ENCODE results near the gene FOXF1.

The FOXF1 gene

DNA sequence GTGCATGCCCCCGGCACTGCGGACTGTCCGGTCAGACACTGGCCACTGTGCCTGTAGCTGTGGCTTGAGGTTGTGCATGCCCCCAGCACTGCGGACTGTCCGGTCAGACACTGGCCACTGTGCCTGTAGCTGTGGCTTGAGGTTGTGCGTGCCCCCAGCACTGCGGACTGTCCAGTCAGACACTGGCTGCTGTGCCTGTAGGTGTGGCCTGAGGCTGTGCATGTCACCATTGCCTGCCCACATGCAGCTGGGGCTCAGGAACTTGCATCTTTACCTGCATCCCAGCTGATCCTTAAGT, 39.5 kb downstream of the FOXF1 start:
- Histone ChIP-seq H3K36me3 (ENCODE audit: control insufficient read depth, low read length) (peaks cover 54% of the 10 kb centered on the region), H3K4me1 (ENCODE audit: control insufficient read depth, low read length) (peaks cover 6% of the 10 kb centered on the region), H3K9me2 (replicated peaks; ENCODE audit: control insufficient read depth, low read length) (no peaks in the 10 kb centered on the region), H4K20me1 (ENCODE audit: control insufficient read depth, insufficient read depth, low read depth, low read length) (no peaks in the 10 kb centered on the region), H3K27me3 (ENCODE audit: control insufficient read depth, low read length) (no peaks in the 10 kb centered on the region), H3K9me3 (ENCODE audit: control insufficient read depth, insufficient read depth, low read length) (0 out of 2 replicates have a peak, but pooled peaks cover 3% of the 10 kb centered on the region), H3K4me2 (ENCODE audit: low read length) (no peak overlapping the region), H3F3A (ENCODE audit: control insufficient read depth, insufficient read depth) (peaks cover 5% of the 10 kb centered on the region; the same call in 1 of the 2 replicates), H3K4me3 (ENCODE audit: low read length) (no peak overlapping the region), H3K27ac (ENCODE audit: low read depth, low read length) (no peak overlapping the region), H3K79me2 (ENCODE audit: control insufficient read depth, low read length) (peaks cover 24% of the 10 kb centered on the region)
- no peak for TF ChIP-seq CTCF (IDR thresholded peaks at IDR 0.05; ENCODE audit: low read depth, low read length, poor library complexity, severe bottlenecking)
- no peak for TF ChIP-seq EZH2phosphoT487 (IDR thresholded peaks at IDR 0.05; ENCODE audit: borderline replicate concordance, low read length)

DNA sequence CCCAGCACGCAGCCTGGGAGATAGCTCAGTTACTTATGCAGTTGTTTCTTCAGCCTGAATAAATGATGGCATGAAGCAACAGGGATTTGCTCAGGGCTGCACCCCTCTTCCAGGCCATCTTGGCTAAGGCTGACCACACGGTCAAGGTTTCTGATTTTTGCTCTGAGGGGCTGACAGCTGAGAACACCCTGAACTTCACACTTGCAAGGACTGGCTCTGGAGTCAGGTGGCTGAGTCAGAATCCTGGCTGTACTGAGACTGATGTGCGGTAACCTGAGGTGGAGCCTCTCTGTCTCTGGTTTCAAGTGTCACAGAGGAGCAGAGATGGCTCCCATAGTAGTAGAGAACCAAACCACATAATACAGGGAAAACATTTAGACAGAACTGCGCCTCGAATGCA, 40.0 kb downstream of the FOXF1 start:
- Histone ChIP-seq H3K4me2 (ENCODE audit: low read length) (no peak overlapping the region), H3K27ac (ENCODE audit: low read depth, low read length) (no peak overlapping the region), H3K9me2 (replicated peaks; ENCODE audit: control insufficient read depth, low read length) (no peaks in the 10 kb centered on the region), H3K36me3 (ENCODE audit: control insufficient read depth, low read length) (peaks cover 54% of the 10 kb centered on the region), H3K4me3 (ENCODE audit: low read length) (no peak overlapping the region), H3K79me2 (ENCODE audit: control insufficient read depth, low read length) (peaks cover 25% of the 10 kb centered on the region), H3K27me3 (ENCODE audit: control insufficient read depth, low read length) (no peaks in the 10 kb centered on the region), H3F3A (ENCODE audit: control insufficient read depth, insufficient read depth) (peaks cover 5% of the 10 kb centered on the region; the same call in 1 of the 2 replicates), H3K4me1 (ENCODE audit: control insufficient read depth, low read length) (peaks cover 6% of the 10 kb centered on the region), H4K20me1 (ENCODE audit: control insufficient read depth, insufficient read depth, low read depth, low read length) (no peaks in the 10 kb centered on the region), H3K9me3 (ENCODE audit: control insufficient read depth, insufficient read depth, low read length) (0 out of 2 replicates have a peak, but pooled peaks cover 3% of the 10 kb centered on the region)
- no peak for TF ChIP-seq CTCF (IDR thresholded peaks at IDR 0.05; ENCODE audit: low read depth, low read length, poor library complexity, severe bottlenecking)
- no peak for TF ChIP-seq EZH2phosphoT487 (IDR thresholded peaks at IDR 0.05; ENCODE audit: borderline replicate concordance, low read length)

DNA sequence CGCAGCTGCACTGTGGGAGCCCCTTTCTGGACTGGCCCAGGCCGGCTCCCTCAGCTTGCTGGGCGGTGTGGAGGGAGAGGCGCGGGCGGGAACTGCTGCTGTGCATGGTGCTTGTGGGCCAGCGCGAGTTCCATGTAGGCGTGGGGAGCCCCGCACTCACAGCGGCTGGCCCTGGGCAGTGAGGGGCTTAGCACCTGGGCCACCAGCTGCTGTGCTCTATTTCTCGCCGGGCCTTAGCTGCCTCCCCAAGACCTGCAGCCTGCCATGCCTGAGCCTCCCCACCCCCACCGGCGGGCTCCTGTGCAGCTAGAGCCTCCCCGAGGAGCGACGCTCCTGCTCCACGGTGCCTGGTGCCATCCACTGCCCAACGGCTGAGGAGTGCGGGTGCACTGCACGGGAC, 43.0 kb downstream of the FOXF1 start:
- Histone ChIP-seq H4K20me1 (ENCODE audit: control insufficient read depth, insufficient read depth, low read depth, low read length) (no peaks in the 10 kb centered on the region), H3K36me3 (ENCODE audit: control insufficient read depth, low read length) (peaks cover 43% of the 10 kb centered on the region), H3K9me3 (ENCODE audit: control insufficient read depth, insufficient read depth, low read length) (0 out of 2 replicates have a peak, but pooled peaks cover 3% of the 10 kb centered on the region), H3K4me3 (ENCODE audit: low read length) (no peak overlapping the region), H3K9me2 (replicated peaks; ENCODE audit: control insufficient read depth, low read length) (no peaks in the 10 kb centered on the region), H3F3A (ENCODE audit: control insufficient read depth, insufficient read depth) (peaks cover 5% of the 10 kb centered on the region; the same call in 1 of the 2 replicates), H3K27ac (ENCODE audit: low read depth, low read length) (no peak overlapping the region), H3K79me2 (ENCODE audit: control insufficient read depth, low read length) (peaks cover 25% of the 10 kb centered on the region), H3K4me2 (ENCODE audit: low read length) (no peak overlapping the region), H3K4me1 (ENCODE audit: control insufficient read depth, low read length) (peaks cover 12% of the 10 kb centered on the region), H3K27me3 (ENCODE audit: control insufficient read depth, low read length) (no peaks in the 10 kb centered on the region)
- TF ChIP-seq EZH2phosphoT487 (IDR thresholded peaks at IDR 0.05; ENCODE audit: borderline replicate concordance, low read length) (no peak), CTCF (IDR thresholded peaks at IDR 0.05; ENCODE audit: low read depth, low read length, poor library complexity, severe bottlenecking) (no peak)

DNA sequence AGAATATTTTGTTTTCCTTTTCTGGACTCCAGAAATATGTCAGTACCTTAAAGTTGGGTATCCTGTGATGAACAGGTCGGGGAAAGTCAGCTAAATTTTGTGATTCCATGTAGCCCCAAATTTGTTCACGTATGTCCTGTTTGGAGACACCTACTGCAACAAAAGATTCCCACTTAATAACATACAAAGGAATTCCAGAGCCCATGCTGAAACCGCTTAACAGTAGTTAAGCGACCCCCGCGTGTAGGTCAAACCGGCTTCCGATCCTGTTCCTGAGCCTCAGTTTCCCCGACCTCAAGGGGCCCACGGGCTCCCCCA, 44.2 kb downstream of the FOXF1 start:
- 0 out of 2 replicates have a peak, but pooled peaks cover 3% of the 10 kb centered on the region for H3K9me3 ChIP-seq (ENCODE audit: control insufficient read depth, insufficient read depth, low read length)
- no peaks in the 10 kb centered on the region for H3K9me2 ChIP-seq (replicated peaks; ENCODE audit: control insufficient read depth, low read length)
- peaks cover 25% of the 10 kb centered on the region for H3K79me2 ChIP-seq (ENCODE audit: control insufficient read depth, low read length)
- peak overlapping the region; percentile 87 for H3K4me2 ChIP-seq (ENCODE audit: low read length)
- peaks cover 12% of the 10 kb centered on the region for H3K4me1 ChIP-seq (ENCODE audit: control insufficient read depth, low read length)
- H3F3A ChIP-seq (ENCODE audit: control insufficient read depth, insufficient read depth): peaks cover 5% of the 10 kb centered on the region; the same call in 1 of the 2 replicates
- peaks cover 40% of the 10 kb centered on the region for H3K36me3 ChIP-seq (ENCODE audit: control insufficient read depth, low read length)
- TF ChIP-seq CTCF (IDR thresholded peaks at IDR 0.05; ENCODE audit: low read depth, low read length, poor library complexity, severe bottlenecking): peak; percentile 6
- no peak for TF ChIP-seq EZH2phosphoT487 (IDR thresholded peaks at IDR 0.05; ENCODE audit: borderline replicate concordance, low read length)
- H3K27ac ChIP-seq (ENCODE audit: low read depth, low read length): peak overlapping the region; percentile 29
- no peaks in the 10 kb centered on the region for H4K20me1 ChIP-seq (ENCODE audit: control insufficient read depth, insufficient read depth, low read depth, low read length)
- H3K27me3 ChIP-seq (ENCODE audit: control insufficient read depth, low read length): no peaks in the 10 kb centered on the region
- H3K4me3 ChIP-seq (ENCODE audit: low read length): peak overlapping the region; percentile 92
